HepG2 (cell line): ENCODE results near the gene JPH4. TPM values are rescaled to one million over a fixed set of nuclear protein-coding genes. Genes with fewer than 3 reads are reported as not detected.
A peak's percentile ranks its signal among the peaks of the same experiment; 100 is the strongest.

Experiments
- CBFB ChIP-seq: sonication (generic); formaldehyde crosslinking; IDR thresholded peaks from 2 replicates; pipeline ENCODE4 v1.4.0; 2020; ENCODE audit warnings: missing genetic modification reagents
- GZF1 ChIP-seq: sonication (generic); formaldehyde crosslinking; IDR thresholded peaks from 2 replicates; pipeline ENCODE4 v1.5.1; 2020; ENCODE audit warnings: mild to moderate bottlenecking, missing genetic modification reagents
- HOXD1 ChIP-seq: sonication (generic); formaldehyde crosslinking; IDR thresholded peaks from 2 replicates; pipeline ENCODE4 v1.5.0; 2020; ENCODE audit warnings: missing genetic modification reagents
- MYC ChIP-seq: sonication (generic); formaldehyde crosslinking; IDR thresholded peaks from 2 replicates; pipeline ENCODE4 v1.9.0; 2021; ENCODE audit warnings: missing genetic modification reagents, borderline replicate concordance
- NR2F2 ChIP-seq: IDR thresholded peaks from 2 replicates; pipeline ENCODE4 v1.6.1; 2012; ENCODE audit warnings: low read depth, inconsistent platforms, borderline replicate concordance
- PRDM4 ChIP-seq: sonication (generic); formaldehyde crosslinking; IDR thresholded peaks from 2 replicates; pipeline ENCODE4 v1.9.0; 2021; ENCODE audit warnings: missing genetic modification reagents, borderline replicate concordance
- PRPF4 ChIP-seq: fragments of 200-400 bp; formaldehyde crosslinking; IDR thresholded peaks from 2 replicates; pipeline ENCODE4 v1.6.1; 2016; ENCODE audit warnings: low read length, low read depth; ENCODE audit not compliant: poor library complexity, severe bottlenecking
- SKI ChIP-seq: fragments of 450-650 bp; IDR thresholded peaks from one replicate; pipeline ENCODE4 v1.6.1; 2018; ENCODE audit warnings: mild to moderate bottlenecking; ENCODE audit not compliant: partially characterized antibody
- THAP11 ChIP-seq: IDR thresholded peaks from 2 replicates; pipeline ENCODE4 v1.6.1; 2016; ENCODE audit warnings: missing biosample characterization, missing genetic modification reagents
- ZBTB38 ChIP-seq: sonication (generic); formaldehyde crosslinking; IDR thresholded peaks from 2 replicates; pipeline ENCODE4 v1.5.1; 2020; ENCODE audit warnings: mild to moderate bottlenecking, missing genetic modification reagents
- ZNF543 ChIP-seq: sonication (generic); formaldehyde crosslinking; IDR thresholded peaks from 2 replicates; pipeline ENCODE4 v1.4.0; 2020; ENCODE audit warnings: mild to moderate bottlenecking, missing genetic modification reagents
- ZNF589 ChIP-seq: sonication (generic); formaldehyde crosslinking; conservative IDR thresholded peaks from 2 replicates; pipeline ENCODE4 v1.8.0; 2022; ENCODE audit warnings: mild to moderate bottlenecking, moderate library complexity, missing genetic modification reagents
- ZSCAN21 ChIP-seq: sonication (generic); formaldehyde crosslinking; IDR thresholded peaks from 2 replicates; pipeline ENCODE4 v1.8.0; 2022; ENCODE audit warnings: mild to moderate bottlenecking, missing genetic modification reagents, moderate library complexity, borderline replicate concordance
- ZSCAN30 ChIP-seq: sonication (generic); formaldehyde crosslinking; IDR thresholded peaks from 2 replicates; pipeline ENCODE4 v1.5.0; 2020; ENCODE audit warnings: mild to moderate bottlenecking, missing genetic modification reagents
- ZZZ3 ChIP-seq: sonication (generic); formaldehyde crosslinking; IDR thresholded peaks from 2 replicates; pipeline ENCODE4 v1.4.0; 2020; ENCODE audit warnings: missing genetic modification reagents, mild to moderate bottlenecking, borderline replicate concordance
- polyA plus RNA-seq, 8 experiments: library from polyadenylated mRNA; depleted of rRNA in 3 of 8; stranded (reverse) in 7 of 8; unstranded in 1 of 8; fragments of >200 nt; fragmentation: Illumina TruSeq in 4 of 8; extraction: Trizol in 4 of 8; gene quantifications; 2 replicates each; pipeline versions ENCODE4 v1.2.1 to v1.2.3, GENCODE V29; 2011 to 2016; ENCODE audit warnings: low read depth in 4 of 8, missing spikeins in 1 of 8, mixed read lengths in 1 of 8; ENCODE audit not compliant: insufficient read depth in 1 of 8
- total RNA-seq, 5 experiments: library from RNA; depleted of rRNA; stranded (reverse); fragments of >200 nt; fragmentation: Illumina TruSeq; extraction: Trizol; gene quantifications; 2 replicates each; pipeline ENCODE4 v1.2.3, GENCODE V29; 2016; ENCODE audit warnings: low read depth in 1 of 5
- TF ChIP-seq, protein P1 (sequence below): sonication (generic); formaldehyde crosslinking; IDR thresholded peaks from 2 replicates; pipeline ENCODE4 v1.5.0; 2020; ENCODE audit warnings: missing genetic modification reagents, mild to moderate bottlenecking, borderline replicate concordance
- TF ChIP-seq, protein P2 (sequence below): sonication (generic); formaldehyde crosslinking; IDR thresholded peaks from 2 replicates; pipeline ENCODE4 v1.4.0; 2020; ENCODE audit warnings: mild to moderate bottlenecking, missing genetic modification reagents
- TF ChIP-seq, protein P3 (sequence below): sonication (generic); formaldehyde crosslinking; IDR thresholded peaks from 2 replicates; pipeline ENCODE4 v1.4.0; 2020; ENCODE audit warnings: missing genetic modification reagents, borderline replicate concordance
- TF ChIP-seq, protein P4 (sequence below): sonication (generic); formaldehyde crosslinking; IDR thresholded peaks from 2 replicates; pipeline ENCODE4 v1.5.1; 2020; ENCODE audit warnings: mild to moderate bottlenecking, missing genetic modification reagents, moderate library complexity

The JPH4 gene
- total and polyA plus RNA-seq, 2 of the 13 experiments (the other 11 are each of a cell fraction or from before 2014, with no cell fraction given): 0.08 to 0.22 TPM

DNA sequence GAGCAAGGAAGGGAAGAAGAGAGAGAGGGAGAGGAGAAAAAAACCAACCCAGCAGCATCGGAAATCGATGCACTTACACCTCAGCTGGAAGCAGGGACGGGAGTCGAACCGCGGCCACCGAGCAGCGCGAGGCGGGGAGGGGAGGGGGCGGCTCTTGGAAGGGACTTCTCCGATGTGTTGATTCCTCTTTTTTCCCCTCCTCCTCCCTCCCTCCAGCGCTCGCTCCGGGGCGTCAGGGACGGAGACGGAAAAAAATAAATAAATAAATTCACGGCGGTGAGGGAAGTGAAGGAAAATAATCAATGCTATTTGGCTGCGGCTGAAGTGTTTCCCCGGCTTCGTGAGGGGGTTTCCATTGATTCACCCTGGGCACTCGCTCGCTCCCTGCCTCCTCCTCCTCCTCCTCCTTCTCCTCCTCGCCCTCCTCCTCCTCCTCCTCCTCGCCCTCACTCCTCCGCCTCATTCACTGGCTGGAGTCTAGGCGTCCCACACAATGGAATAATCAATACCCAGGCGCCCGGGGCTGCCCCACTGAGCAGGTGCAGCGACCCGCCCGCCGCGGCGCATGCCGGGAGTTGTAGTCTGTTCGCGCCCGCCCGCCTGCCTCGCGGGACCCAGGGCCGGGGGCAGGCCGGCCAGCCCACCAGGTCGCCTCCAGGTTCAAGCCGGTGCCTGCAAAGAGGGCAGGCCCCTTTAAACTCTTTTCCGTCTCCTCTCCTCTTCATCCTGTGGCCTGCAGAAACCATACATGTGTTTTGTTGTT lies 27.1 kb downstream of the JPH4 start, which contains the start of gene ZFHX2 (continued):
- TF ChIP-seq PRDM4 (0 out of 2 replicates have a peak, but pooled peaks have one; percentile 52), THAP11 (CRISPR knock-in tag) (peak; percentile 98), GZF1 (CRISPR knock-in tag) (peak; percentile 69; the same call in 1 of the 2 replicates), CBFB (CRISPR knock-in tag) (peak; percentile 39; the same call in 1 of the 2 replicates), ZSCAN30 (CRISPR knock-in tag) (no peak), NR2F2 (no peak), HOXD1 (CRISPR knock-in tag) (no peak), ZSCAN21 (CRISPR knock-in tag) (no peak; the same call in 1 of the 2 replicates), ZNF589 (CRISPR knock-in tag) (0 out of 2 replicates have a peak, but pooled peaks have one; percentile 16), ZBTB38 (CRISPR knock-in tag) (peak; percentile 89), ZNF543 (CRISPR knock-in tag) (peak; percentile 91), ZZZ3 (no peak), MYC (CRISPR knock-in tag) (peak; percentile 89), PRPF4 (peak; percentile 12), SKI (peak; percentile 75)
- TF ChIP-seq, protein P1, sequence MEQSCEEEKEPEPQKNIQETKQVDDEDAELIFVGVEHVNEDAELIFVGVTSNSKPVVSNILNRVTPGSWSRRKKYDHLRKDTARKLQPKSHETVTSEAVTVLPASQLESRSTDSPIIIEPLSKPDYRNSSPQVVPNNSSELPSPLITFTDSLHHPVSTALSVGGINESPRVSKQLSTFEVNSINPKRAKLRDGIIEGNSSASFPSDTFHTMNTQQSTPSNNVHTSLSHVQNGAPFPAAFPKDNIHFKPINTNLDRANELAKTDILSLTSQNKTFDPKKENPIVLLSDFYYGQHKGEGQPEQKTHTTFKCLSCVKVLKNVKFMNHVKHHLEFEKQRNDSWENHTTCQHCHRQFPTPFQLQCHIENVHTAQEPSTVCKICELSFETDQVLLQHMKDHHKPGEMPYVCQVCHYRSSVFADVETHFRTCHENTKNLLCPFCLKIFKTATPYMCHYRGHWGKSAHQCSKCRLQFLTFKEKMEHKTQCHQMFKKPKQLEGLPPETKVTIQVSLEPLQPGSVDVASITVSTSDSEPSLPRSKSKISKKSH (CRISPR knock-in tag): no peak; the same call in none of the 2 replicates
- TF ChIP-seq, protein P2, sequence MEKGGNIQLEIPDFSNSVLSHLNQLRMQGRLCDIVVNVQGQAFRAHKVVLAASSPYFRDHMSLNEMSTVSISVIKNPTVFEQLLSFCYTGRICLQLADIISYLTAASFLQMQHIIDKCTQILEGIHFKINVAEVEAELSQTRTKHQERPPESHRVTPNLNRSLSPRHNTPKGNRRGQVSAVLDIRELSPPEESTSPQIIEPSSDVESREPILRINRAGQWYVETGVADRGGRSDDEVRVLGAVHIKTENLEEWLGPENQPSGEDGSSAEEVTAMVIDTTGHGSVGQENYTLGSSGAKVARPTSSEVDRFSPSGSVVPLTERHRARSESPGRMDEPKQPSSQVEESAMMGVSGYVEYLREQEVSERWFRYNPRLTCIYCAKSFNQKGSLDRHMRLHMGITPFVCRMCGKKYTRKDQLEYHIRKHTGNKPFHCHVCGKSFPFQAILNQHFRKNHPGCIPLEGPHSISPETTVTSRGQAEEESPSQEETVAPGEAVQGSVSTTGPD (CRISPR knock-in tag): no peak
- TF ChIP-seq, protein P3, sequence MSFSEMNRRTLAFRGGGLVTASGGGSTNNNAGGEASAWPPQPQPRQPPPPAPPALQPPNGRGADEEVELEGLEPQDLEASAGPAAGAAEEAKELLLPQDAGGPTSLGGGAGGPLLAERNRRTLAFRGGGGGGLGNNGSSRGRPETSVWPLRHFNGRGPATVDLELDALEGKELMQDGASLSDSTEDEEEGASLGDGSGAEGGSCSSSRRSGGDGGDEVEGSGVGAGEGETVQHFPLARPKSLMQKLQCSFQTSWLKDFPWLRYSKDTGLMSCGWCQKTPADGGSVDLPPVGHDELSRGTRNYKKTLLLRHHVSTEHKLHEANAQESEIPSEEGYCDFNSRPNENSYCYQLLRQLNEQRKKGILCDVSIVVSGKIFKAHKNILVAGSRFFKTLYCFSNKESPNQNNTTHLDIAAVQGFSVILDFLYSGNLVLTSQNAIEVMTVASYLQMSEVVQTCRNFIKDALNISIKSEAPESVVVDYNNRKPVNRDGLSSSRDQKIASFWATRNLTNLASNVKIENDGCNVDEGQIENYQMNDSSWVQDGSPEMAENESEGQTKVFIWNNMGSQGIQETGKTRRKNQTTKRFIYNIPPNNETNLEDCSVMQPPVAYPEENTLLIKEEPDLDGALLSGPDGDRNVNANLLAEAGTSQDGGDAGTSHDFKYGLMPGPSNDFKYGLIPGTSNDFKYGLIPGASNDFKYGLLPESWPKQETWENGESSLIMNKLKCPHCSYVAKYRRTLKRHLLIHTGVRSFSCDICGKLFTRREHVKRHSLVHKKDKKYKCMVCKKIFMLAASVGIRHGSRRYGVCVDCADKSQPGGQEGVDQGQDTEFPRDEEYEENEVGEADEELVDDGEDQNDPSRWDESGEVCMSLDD (CRISPR knock-in tag): no peak
- TF ChIP-seq, protein P4, sequence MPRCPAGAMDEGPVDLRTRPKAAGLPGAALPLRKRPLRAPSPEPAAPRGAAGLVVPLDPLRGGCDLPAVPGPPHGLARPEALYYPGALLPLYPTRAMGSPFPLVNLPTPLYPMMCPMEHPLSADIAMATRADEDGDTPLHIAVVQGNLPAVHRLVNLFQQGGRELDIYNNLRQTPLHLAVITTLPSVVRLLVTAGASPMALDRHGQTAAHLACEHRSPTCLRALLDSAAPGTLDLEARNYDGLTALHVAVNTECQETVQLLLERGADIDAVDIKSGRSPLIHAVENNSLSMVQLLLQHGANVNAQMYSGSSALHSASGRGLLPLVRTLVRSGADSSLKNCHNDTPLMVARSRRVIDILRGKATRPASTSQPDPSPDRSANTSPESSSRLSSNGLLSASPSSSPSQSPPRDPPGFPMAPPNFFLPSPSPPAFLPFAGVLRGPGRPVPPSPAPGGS: peak; percentile 98
